Brain microvascular endothelial cell (primary cell): ENCODE data around the gene ZNF175.

Source experiments
- DNase-seq: peaks from one replicate; pipeline ENCODE4 v3.0.0-alpha.2; 2020
- H3K27ac ChIP-seq: fragments of 250-450 bp; sonication (Bioruptor Pico); 2 replicates; pipeline ENCODE4 v1.5.1; 2020; ENCODE audit warnings: mild to moderate bottlenecking, moderate library complexity
- H3K27me3 ChIP-seq: fragments of 250-450 bp; sonication (Bioruptor Pico); replicated peaks from 2 replicates; pipeline ENCODE4 v1.5.1; 2020; ENCODE audit warnings: mild to moderate bottlenecking
- H3K36me3 ChIP-seq: fragments of 250-450 bp; sonication (Bioruptor Pico); replicated peaks from 2 replicates; pipeline ENCODE4 v1.5.1; 2020; ENCODE audit warnings: mild to moderate bottlenecking
- H3K4me3 ChIP-seq: 2 replicates; pipeline ENCODE4 v1.5.1; 2011; ENCODE audit warnings: low read depth, mild to moderate bottlenecking, control low read depth, low read length, moderate library complexity
- in situ Hi-C: cut with HindIII; loops from 2 replicates; pipeline ENCODE4 v1.10.0; 2017; ENCODE audit warnings: low sequenced_read_pairs, low pct_ligation_motif_present
- TF ChIP-seq, protein P1 (sequence below): IDR thresholded peaks from 2 replicates; pipeline ENCODE4 v1.5.1; 2011; ENCODE audit warnings: low read depth, mild to moderate bottlenecking, moderate library complexity, low read length, control low read depth, inconsistent platforms; ENCODE audit errors: missing control alignments

ZNF175 gene

DNA sequence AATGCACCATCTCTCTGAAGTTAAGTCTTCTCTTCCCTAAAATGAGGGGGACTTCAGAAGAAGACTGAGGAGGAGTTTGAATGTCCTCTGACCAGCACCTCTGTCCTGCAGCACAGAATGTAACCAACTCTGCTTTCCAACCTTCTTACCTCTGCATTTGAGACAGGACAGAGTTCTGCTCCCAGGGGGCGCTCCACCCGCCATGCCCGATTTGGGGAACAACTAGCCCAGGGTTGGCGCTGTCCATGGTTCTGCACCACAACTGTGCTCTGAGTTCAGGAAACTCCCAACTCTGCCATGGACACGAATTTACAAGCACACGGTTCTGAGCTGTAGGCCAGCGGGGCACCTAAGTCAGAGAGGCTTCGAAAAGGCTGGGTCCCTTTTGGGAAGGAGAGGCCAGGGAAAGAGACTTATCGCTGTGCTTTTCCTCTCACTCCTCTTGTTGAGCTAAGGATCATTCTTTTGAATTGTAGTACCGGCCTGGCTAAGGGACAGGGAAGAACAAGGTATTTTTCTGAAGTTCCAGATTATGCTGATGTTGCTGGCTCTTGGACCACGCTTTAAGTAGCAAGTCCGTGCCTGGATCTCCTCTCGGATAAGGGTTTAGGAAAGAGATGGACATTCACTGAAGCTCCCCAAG, 37.0 kb downstream of the ZNF175 start:
- in situ Hi-C loops, result no loop called here
- peak; percentile 75 for DNase-seq
- Histone ChIP-seq H3K27ac (no peak overlapping the region), H3K36me3 (no peaks in the 10 kb centered on the region), H3K27me3 (no peaks in the 10 kb centered on the region), H3K4me3 (no peak overlapping the region)
- TF ChIP-seq, protein P1, sequence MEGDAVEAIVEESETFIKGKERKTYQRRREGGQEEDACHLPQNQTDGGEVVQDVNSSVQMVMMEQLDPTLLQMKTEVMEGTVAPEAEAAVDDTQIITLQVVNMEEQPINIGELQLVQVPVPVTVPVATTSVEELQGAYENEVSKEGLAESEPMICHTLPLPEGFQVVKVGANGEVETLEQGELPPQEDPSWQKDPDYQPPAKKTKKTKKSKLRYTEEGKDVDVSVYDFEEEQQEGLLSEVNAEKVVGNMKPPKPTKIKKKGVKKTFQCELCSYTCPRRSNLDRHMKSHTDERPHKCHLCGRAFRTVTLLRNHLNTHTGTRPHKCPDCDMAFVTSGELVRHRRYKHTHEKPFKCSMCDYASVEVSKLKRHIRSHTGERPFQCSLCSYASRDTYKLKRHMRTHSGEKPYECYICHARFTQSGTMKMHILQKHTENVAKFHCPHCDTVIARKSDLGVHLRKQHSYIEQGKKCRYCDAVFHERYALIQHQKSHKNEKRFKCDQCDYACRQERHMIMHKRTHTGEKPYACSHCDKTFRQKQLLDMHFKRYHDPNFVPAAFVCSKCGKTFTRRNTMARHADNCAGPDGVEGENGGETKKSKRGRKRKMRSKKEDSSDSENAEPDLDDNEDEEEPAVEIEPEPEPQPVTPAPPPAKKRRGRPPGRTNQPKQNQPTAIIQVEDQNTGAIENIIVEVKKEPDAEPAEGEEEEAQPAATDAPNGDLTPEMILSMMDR, result peak; percentile 75

DNA sequence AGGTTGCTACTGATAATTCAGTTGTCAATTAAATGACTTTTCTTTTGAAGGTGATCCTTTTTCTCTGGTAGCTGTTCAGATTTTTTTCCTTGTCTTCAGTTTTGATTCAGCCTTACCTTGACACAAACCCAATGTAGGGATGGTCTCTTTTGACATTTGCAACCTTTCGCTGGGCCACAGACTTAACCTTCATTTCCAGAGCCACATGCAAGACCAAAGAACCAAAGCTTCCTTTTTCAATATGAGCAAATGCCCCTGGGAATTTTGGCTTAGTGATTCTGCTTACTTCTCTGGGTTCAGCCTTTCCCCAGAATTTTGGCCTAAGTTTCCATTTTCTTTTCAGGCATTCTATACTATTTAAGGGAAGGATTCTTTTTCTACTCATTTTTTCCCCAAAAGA, 39.5 kb downstream of the ZNF175 start:
- no peak for DNase-seq
- no peak overlapping the region for H3K4me3 ChIP-seq
- no peak overlapping the region for H3K27ac ChIP-seq
- in situ Hi-C loops, result no loop called here
- TF ChIP-seq, protein P1, result no peak
- H3K27me3 ChIP-seq, result no peaks in the 10 kb centered on the region
- no peaks in the 10 kb centered on the region for H3K36me3 ChIP-seq

DNA sequence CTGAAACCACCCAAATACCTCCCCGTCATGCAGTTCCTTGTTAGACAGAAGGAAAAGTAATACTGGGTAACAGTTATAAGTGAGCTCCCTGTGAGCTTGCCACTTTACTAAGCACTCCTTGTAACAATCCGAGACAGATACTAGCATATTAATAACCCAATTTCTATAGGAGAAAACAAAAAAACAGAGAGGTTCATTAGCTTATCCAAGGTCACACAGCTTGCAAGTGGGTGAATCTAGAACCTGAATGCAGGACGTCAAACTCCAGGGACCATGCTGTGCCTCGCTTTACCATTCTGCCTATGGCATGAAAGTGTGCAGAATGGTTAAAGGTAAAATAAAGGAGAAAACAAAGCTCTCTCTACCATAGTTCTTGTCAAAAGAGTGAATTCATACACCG, 43.7 kb downstream of the ZNF175 start:
- DNase-seq, result no peak
- Histone ChIP-seq H3K27ac (no peak overlapping the region), H3K27me3 (no peaks in the 10 kb centered on the region), H3K36me3 (no peaks in the 10 kb centered on the region), H3K4me3 (no peak overlapping the region)
- in situ Hi-C loops, result no loop called here
- TF ChIP-seq, protein P1, result no peak

DNA sequence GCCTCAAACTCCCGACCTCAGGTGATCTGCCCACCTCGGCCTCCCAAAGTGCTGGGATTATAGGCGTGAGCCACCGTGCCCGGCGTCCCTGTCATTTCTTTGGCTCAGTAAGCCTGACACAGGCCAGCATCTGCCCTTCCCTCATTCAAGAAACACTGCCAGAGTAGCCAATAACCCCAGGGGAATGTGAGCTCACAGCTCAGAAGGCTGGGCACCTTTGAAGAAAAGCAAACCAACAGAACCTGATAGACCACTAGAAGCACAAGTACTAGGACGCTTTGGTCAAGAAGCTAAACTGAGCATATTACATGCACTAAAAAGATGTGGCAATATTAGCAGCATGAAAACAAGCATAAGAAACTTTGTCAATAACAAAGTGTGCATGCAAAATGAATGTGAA, 44.9 kb downstream of the ZNF175 start:
- in situ Hi-C loops, result no loop called here
- no peak overlapping the region for H3K4me3 ChIP-seq
- TF ChIP-seq, protein P1, result no peak

DNA sequence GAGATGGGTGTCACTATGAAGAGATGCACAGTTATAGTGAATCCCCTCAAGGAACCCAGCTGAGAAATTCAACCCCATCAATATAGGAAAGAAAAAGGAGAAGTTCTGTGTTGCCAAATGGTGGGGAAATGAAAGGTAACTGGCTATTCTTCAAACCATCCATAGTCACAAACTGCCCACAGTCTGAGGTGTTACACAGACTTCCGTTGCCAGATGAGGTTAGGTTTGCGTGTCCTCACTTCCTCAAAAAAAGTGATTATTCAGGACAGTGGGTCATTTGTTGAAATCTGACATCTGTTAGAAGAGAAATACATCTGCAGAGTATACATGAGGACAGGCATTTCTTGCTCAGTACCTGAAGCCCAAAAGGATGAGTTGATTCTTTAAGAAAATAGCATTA, 50.1 kb downstream of the ZNF175 start:
- no peak overlapping the region for H3K27ac ChIP-seq
- no peaks in the 10 kb centered on the region for H3K36me3 ChIP-seq
- in situ Hi-C loops, result no loop called here
- DNase-seq, result no peak
- H3K27me3 ChIP-seq, result no peaks in the 10 kb centered on the region
- TF ChIP-seq, protein P1, result no peak
- H3K4me3 ChIP-seq, result no peak overlapping the region

More for the DNA sequence above, 44.9 kb downstream of the ZNF175 start:
- no peak for DNase-seq
- H3K36me3 ChIP-seq, result no peaks in the 10 kb centered on the region
- no peaks in the 10 kb centered on the region for H3K27me3 ChIP-seq
- no peak overlapping the region for H3K27ac ChIP-seq

DNA sequence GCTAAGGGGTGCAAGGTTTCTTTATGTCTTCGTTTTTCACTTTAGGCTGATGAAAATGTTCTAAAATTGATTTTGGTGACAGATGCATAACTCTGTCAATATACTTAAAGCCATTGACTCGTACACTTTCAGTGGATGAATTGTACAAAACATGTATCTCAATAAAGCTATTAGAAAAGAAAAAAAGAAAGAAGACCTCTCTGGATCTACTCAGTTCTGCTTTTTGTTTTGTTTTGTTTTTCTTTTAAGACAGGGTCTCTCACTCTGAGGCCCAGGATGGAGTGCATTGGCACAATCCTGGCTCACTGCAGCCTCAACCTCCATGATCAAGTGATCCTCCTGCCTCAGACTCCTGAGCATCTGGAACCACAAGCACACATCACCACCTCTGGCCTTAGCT, 55.6 kb downstream of the ZNF175 start:
- in situ Hi-C loops, result no loop called here
- Histone ChIP-seq H3K36me3 (no peaks in the 10 kb centered on the region), H3K27ac (no peak overlapping the region), H3K4me3 (no peak overlapping the region), H3K27me3 (no peaks in the 10 kb centered on the region)
- TF ChIP-seq, protein P1, result no peak
- no peak for DNase-seq
